ENCODE results near the gene NPBWR2.

NPBWR2 gene

DNA sequence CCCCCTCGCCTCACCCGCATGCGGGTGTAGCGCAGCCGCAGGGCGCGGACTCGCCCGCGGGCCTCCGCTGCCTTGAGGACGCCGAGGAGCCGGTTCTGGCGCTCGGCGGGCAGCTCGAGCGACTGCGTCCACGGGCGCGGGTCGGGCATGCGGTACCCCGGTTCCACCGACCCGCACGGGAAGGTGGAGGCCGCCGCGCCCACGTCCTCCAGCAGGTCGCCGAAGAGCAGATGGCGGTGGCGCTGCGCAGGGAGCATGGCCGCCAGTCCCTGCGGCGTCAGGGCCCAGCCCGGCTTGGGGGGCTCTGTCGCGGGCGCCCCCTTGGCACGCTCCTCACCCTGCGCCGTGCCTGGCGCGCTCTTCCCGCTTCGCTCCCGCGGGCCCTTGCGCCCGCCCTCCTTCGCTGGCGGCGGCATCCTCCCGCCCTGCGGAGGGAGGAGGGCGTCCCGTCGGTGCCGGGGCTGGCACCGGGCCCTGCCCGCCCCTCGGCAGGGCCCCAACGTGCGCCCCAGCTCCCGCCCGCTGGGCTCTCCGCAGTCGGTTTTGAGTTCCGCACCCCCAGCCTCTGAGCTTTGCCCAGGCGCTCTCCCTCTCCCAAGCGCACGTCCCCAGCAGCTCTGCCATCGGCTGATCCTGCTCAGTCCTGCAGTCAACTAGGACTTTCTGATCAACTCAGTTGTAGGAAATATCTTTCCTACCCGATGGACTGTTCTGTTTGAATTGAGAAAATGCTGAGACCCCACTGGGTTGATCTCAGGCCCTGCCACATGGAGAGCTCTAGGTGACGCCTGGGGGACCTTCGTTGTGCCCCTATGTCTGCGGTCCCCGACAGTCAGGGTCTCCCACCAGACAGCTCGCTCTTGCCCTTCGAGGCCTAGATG is 23.3 kb downstream of the NPBWR2 start, which contains the start of gene LKAAEAR1:
LKAAEAR1 (minus strand) TSS at position 595 of the 881 bp plus-strand sequence; CDS start at position 416, 179 bp downstream.
- peak; percentile 51 for DNase-seq

DNA sequence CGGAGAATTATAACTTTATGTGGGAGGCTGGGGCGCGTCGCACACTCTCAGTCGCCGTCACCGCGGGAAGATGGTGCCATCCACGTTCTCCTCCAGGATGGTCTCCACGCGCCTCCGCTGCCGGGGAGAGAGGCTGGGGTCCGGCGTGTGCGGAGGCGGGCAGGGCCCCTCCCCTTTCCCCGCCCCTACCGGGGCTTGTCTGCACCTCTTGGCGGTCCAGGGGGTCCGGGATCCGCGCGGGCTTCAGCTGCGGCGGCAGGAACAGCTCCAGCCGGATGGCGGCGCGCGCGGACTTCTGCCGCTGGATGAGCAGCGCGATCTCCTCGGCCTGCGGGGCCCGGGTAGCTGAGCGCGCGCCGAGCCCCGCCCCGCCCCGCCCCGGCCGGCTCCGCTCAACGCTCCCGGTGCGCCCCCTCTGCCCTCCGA is 24.0 kb downstream of the NPBWR2 start:
- DNase-seq: peak; percentile 89

DNA sequence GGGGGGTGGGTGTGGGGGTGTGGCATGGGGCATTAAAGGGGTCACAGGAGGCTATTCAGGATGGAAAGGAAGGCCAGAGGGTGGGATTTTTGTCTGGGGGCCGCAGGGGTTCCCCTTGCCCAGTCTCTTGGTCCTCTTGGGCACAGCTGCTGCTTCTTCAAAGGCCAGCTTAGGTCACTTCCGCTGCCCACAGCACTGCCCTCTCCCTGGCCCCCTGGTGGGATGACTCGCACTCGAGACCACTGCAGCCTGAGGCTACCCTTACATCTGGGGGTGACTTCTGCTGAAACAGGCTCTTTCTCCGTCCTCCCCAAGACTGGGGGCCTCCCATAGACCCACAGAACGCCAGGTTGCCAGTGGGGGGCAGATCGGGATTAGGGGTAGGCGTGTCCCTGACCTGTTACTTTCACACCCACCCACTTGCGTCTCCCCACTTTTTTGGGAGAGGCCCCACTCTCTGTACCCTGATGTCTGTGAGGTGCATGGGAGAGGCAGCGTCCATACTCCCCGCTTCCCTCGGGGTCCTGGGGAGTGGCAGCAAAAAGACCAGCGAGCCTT is 24.5 kb downstream of the NPBWR2 start:
- DNase-seq: peak; percentile 30

DNA sequence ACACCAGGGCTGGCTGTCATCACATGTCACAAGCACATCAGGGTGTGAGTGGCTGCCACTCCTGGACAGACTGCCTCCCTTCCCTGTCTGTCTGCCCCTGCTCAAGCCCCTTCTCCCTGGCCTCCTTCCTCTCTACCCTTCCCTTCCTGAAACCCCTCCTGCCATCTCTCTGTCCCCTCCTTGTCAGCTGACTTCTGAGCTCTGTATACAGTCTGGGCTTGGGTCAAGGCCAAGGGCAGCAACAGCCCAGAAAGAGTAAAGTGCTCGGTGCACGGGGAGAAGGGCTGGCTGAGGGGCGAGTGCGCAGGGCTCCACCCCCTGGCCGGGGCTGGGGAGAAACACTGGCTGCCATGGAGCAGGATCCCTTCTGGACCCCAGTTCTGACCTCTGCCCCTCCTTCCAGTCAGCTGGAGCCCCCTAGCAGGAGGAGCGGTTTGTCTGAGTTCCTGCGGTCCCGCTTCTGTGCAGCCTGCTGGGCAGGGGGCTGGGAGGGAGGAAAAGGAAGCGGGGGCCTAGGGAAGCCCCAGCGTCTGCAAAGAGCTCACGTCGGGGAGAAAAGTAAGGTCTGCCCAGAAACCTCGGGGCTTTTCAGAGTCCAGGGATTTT is 25.1 kb downstream of the NPBWR2 start:
- no peak for DNase-seq

DNA sequence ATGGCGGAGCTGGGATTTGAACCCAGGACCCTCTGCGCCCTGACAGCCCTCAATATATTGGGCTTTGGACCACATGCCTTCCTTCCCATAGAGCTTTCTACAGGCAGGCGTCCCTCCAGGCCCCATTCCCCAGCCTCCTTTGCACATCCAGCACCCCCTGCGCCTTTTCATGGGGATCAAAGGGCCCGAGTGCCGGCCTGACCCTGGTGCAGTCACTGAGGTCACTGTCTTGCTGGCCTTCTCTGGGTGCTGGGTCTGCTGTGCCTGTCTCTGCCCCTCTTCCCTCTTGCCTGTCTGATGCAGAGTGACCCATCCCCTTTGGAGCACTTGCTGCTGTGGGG is 25.8 kb downstream of the NPBWR2 start:
- no peak for DNase-seq

DNA sequence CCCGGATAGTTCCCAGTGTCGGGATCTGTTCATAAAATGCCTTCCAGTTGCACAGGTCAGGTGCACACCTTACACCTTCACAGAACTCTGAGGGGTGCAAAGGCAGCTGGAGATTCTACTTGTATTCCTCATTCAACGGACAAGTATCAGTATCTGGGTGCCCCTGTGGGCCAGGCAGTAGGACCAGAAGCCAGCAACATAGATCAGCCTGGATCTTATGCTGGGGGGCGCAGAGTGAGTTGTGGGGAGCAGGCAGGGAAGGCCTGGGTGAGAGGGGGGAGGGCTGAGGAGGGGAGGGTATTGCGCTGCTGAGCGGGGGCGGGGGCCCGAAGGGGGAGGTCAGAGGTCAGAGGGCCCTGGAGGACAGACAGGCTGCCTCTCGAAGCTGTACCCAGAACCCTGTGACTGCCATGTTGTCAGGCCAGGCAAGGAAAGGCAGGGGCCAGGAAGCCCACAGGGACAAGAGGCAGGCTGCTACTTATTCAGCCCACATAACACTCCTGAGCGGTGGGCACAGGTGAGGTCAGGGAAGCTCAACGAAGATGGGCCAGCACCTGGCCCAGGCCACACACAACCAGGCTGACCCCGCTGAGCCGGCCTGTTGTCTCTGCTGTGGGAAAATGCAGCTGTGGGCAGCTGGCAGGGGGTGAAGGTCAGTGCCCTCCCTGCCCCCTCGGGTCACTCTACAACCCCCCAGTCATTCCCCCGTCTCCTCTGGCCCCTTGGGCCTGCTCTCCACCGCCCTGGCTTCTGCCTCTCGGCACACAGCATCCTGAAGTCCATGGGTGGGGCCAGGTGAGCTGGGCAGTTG is 26.3 kb downstream of the NPBWR2 start:
- no peak for DNase-seq

DNA sequence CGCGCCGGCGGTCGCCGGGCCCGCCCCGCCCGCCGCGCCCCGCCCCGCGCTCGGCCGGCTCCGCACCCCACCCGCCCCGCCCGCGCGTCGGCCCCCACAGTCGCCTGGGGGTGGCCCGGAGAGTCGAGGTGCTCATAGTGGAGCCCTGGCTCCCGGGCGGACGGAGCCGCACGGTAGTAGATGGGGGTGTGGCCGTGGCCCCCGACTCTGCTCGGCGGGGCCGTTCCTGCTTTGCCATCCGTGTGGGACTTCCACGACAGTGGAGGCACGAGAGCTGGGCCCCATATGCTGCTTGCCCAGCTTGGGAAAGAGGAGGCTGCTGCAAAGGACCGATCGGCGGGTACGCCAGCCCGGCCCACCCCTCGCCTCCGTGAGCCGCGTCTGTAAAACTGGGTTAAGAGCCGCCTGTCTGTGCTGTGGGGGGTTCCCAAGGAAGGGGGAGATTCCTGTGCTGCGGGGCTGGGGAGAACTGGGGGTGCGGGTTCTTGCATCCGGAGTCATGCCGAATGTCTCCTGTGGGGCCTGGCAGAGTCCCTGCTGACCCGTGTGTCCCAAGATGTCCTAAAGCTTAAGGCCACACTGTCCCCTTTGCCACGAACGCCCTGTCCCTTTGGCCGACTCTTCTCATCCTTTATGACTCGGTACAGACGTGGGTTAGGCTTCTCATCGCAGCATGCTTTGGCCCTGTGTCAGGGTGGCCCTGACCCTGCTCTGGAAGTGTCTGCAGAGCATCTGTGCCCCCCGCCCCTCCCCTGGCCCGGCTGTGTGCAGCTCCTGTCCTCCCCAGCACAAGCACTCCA is 27.2 kb downstream of the NPBWR2 start, which contains the start of gene OPRL1:
OPRL1 (plus strand) TSS at position 70 of the 800 bp plus-strand sequence. CDS start 12,639 bp downstream, outside the sequence.
- DNase-seq: no peak

DNA sequence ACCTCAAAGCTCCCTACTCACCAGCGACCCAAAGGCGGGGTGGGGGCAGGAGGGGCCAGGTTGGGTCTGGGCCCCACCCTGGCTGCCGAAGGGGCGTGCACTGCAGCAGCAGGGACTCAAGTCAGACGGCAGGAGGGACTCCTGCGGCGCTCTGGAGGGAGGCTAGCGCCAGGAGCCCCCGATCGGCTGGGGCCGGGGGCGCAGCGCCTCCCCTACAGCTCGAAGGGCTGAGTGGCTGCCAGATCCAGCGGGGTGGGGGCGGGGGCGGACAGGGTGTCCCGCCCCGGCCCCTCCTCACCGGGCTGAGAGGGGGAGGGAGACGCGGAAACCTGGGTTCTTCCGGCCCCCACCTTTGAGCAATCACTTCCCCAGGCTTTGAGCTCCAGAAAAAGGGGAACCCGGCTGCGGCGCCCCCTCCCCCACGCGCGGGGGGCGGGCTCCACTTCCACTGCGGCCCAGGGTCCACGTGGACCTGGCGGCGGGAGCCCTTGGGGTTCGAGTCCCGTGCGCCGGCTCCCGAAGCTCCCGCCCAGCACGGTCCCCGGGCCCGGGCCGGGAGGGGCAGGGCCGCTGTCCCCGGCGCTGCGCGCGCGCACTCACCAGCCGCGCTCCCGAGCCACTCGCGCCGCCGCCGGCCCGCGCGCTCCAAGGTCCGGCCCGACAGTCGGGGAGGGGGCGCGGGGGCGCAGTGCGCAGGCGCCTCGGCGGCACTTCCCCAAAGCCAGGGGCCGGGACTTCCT is 27.9 kb downstream of the NPBWR2 start, which contains the start of gene RGS19:
RGS19 (minus strand) TSS at position 246 of the 740 bp plus-strand sequence. CDS start 2,632 bp downstream, outside the sequence.
- peak; percentile 73 for DNase-seq

DNA sequence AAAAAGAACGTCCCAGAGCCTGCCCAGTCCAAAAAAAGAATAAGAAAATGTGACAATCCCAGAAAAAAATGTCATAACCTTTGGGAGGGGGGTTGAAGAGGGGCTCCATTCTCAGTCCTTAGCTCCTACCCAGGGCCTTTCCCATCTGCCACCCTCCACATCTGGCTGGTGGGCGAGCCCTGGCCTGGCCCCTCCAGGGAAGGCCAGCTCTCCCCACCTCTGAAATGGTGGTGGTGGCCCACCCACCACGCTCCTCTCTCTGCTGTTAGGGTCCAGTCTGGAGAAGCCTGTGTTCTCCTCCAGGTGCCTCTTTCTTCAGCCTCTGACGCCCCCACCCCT is 28.5 kb downstream of the NPBWR2 start:
- no peak for DNase-seq

DNA sequence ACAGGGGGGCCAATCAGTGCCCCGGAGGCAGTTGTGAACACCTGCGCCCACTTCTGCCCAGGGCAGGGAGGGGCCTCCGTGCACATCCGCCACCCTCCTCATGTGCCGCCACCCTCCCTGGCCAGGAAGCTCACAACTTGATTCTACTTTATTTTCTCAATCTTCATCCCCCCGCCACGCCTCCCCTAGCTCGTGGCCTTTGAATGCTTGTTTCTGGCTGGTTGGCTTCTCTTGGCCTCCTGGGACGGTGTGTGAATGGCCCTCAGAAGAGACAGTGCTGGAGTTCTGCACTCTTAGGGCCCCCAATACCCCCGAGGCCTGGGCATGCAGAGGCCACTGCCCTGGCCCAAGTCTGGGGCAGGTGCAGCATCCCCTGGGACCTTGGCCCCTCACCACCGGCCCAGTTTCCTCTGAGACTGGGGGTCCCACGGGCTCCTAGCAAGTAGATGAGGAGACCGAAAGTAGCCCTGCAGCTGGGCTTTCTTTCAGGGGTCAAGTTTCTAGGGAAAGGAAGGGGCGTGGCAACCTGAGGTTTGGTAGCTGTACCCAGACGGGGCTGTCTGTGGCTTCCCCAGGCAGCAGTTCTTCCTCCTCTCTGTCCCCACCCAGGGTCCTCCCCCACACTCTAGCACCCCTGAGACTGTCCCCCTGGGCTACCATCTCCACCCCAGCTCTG is 29.4 kb downstream of the NPBWR2 start:
- no peak for DNase-seq

DNA sequence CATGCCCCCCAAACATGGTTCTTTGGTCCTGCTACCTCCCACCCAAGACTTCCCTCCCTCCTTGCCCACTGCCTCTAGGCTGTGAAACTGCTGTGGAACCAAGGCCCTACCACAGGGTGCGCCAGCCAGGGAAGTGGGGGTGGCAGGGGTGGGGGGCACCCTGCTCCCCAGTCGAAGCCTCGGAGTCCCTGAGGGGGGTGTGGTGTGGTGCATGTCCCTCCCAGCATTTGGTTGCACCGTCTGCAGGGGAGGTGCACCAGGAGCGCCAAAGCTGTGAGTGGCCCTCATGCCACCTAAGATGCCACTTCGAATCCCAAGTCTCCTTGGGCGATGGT is 29.9 kb downstream of the NPBWR2 start:
- DNase-seq: no peak

DNA sequence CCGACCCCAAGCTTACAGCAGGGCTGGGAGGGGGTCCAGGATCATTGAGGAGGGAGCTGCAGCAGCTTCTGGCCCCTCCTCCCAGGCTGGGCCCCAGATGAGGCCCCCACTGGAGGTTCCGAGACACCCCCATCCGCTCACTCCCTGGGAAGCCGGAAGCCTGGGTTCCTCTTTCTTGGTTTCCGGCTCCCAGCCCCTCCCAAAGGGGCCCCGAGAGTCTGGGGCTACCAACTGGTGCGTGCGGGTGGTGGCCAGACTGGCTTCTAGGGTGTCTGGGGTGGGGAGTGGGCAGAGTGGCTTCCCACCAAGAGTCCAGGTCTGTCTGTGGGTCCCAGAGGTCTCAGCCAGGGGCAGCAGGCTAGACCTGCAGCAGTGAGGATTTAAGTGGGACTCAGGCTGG is 30.3 kb downstream of the NPBWR2 start:
- DNase-seq: no peak

DNA sequence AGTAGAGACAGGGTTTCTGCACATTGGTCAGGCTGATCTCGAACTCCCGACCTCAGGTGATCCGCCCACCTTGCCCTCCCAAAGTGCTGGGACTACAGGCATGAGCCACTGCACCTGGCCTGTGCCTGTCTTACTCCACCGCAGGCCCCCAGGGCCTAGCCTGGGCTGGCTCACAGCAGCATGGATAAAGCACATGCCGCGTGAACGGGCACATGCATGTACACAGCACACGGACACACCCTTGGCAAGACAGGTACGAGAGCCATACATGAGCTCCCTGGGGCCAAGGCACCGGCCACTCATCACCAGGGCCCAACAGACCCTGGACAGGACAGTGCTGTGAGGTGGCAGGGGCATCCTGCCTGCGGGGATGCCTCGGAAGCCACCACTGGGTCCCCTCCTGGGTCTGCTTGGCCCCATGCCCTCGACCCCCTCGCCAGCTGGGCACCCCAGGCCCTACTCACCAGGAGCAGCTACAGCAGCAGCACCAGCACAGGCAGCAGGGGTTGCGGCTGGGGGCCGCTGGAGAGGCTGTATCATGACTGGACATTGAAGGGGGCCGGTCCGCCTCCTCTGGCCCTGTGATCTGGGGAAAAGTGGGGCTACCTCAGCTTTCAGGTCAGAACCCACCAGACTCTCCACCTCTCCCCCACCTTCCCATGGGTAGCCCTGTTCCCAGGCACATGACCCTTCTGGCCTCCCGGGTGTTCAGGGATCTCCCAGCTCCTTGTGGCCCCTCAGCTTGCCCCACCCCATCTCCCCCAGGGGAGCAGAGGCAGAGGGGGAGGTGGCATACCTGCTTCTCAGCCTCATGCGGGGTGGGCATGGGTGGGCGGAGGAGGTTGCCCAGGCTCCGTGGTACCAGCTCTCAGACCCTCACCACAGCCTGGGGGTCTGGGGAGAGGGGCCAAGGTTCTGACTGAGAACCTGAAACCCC is 31.0 kb downstream of the NPBWR2 start:
- no peak for DNase-seq

DNA sequence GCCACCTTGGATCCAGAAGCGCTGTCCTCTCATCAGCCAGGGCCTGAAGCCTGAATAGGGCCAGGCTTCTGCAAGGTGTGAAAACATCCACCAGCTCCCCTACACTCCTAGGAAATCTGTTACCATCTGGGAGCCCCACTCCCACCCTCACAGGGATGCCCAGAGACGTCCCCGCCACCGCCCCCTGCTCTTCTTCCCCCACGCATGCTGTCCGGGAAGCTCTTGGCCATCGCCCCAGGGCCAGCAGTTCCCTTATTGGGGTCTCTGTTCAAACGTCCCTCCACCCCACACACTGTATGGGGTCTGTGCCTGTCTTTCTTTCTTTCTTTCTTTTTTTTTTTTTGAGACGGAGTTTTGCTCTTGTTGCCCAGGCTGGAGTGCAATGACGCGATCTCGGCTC is 31.8 kb downstream of the NPBWR2 start:
- DNase-seq: no peak

DNA sequence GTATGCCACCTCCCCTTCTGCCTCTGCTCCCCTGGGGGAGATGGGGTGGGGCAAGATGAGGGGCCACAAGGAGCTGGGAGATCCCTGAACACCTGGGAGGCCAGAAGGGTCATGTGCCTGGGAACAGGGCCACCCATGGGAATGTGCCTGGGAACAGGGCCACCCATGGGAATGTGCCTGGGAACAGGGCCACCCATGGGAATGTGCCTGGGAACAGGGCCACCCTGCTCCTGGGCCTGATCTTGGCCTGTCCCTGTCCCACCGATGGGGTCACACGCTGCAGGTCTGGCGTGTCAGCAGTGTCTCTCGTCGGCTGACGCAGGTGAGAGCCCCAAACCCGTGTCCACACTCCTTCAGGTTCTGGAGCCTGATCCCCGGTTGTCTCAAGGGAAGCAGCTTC is 32.4 kb downstream of the NPBWR2 start:
- DNase-seq: no peak

DNA sequence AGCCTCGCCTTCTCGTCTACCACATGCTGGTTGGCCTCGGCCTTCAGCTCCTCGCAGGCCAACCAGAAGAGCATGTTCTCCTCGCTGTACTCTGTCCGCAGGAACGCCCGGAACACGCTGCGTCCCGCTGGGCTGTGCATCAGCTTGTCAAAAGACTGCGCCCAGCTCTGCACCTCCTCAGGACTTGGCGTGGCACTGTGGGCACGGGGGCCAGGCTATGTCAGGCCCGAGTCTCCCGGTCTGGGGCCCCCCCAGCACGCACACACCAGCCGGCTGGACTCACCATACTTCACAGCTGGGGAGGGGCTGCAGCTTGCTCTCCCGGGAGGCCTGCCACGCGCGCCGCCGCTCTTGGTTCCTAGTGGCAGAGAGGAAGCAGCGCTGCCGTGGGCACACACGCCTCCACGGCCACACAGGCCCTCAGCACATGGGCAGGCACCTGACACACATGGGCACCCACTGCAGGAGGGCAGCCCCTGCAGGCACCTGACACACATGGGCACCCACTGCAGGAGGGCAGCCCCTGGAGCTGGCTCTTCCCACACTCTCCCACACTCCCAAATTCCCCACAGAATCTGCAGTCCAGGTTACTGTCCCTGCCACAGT is 33.1 kb downstream of the NPBWR2 start:
- DNase-seq: no peak

DNA sequence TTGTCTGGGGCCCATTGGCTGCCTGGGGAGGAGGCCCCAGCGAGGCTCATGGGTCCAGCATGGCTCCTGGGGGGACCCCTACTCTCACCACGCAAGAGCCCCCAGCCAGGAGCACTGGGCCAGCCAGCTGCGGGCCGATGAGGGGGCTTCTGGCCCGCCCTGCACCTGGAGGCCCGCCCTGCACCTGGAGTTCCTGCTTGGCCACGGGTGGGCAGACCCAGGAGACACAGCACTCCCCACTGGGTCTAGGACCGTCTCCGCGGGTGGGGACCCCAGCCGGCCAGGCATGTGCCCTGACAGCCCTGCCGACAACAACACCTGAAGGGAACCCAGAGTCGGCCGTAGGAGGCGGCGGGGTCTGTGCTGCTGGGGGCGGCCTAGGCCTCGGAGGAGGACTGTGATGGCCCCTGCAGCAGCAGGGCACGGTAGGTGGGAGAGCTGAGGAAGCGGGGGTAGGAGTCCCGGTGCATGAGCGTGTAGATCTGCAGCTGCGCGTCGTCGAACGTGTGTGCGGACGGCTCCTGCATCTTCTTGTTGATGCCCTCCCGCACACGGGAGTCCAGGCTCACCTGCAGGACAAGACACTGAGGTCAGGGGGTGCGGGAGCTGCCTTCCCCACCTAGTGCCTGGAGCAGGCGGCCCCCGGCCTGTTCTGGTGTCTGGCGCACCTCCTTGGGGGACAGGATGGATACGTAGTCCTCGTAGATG is 33.7 kb downstream of the NPBWR2 start:
- no peak for DNase-seq

DNA sequence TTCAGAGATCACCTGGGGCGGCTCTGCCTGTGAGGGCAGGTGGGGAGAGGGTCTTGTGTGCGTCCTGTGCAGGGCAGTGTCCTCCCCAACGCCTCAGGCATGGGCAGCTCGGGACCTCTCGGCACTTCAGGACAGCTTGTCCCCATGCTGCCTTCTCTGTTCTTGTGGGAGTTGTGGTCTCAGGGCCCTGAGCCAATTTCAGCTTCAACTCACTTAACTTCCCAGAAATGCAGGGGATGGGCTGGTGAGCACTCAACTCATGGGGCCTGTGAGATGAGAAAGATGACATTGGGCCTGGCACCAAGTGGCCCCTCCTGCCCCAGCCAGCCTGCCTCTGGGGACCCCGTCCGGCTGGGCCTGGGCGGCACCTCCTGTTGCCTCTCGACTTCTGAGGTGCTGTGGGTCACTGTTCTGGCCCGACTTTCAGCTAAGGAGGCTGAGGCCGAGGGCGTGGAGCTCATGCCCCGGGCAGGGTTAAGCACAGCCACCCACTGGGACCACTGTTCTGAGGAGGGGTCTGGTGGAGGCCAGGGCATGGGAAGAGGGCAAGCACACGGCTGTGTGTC is 34.8 kb downstream of the NPBWR2 start:
- no peak for DNase-seq

Measured in NCI-H146 (cell line).